HG03095 (cell line): ENCODE results near the gene IRF2BP1.
A peak's percentile ranks its signal among the peaks of the same experiment; 100 is the strongest.

Source experiments
- ATAC-seq: cut with Tn5 transposase; IDR thresholded peaks from one replicate; pipeline ENCODE4 v1.9.1; 2021; ENCODE audit warnings: moderate library complexity; ENCODE audit not compliant: unreplicated experiment

The IRF2BP1 gene

DNA sequence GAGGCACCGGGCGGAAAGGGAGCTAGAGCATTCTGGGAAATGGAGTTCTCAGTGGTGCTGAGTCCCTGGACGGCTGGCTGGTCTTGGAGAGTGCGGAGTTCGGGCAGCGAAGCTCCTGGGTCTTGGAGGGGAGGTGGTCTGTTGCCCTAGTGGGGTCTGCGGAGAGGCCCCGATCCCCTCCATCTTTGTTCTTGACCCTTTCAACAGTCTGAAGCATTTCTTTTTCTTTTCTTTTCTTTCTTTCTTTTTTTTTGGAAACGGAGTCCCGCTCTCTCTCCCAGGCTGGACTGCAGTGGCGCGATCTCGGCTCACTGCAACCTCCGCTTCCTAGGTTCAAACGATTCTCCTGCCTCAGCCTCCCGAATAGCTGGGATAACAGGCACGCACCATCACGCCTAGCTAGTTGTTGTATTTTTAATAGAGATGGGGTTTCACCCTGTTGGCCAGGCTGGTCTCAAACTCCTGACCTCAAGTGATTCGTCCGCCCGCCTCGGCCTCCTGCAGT, 22.6 kb downstream of the IRF2BP1 start:
- ATAC-seq: no peak

- ATAC-seq: peak; percentile 85
Measured at GRCh38 chr19:45862564-45863334, 23.2 kb downstream of the IRF2BP1 start, which contains the start of gene SYMPK. SYMPK (minus strand) TSS chr19:45863147; CDS start chr19:45854495, 8,652 bp downstream.

GRCh38 chr19:45862271-45862563, 23.7 kb downstream of the IRF2BP1 start:
- no peak for ATAC-seq

DNA sequence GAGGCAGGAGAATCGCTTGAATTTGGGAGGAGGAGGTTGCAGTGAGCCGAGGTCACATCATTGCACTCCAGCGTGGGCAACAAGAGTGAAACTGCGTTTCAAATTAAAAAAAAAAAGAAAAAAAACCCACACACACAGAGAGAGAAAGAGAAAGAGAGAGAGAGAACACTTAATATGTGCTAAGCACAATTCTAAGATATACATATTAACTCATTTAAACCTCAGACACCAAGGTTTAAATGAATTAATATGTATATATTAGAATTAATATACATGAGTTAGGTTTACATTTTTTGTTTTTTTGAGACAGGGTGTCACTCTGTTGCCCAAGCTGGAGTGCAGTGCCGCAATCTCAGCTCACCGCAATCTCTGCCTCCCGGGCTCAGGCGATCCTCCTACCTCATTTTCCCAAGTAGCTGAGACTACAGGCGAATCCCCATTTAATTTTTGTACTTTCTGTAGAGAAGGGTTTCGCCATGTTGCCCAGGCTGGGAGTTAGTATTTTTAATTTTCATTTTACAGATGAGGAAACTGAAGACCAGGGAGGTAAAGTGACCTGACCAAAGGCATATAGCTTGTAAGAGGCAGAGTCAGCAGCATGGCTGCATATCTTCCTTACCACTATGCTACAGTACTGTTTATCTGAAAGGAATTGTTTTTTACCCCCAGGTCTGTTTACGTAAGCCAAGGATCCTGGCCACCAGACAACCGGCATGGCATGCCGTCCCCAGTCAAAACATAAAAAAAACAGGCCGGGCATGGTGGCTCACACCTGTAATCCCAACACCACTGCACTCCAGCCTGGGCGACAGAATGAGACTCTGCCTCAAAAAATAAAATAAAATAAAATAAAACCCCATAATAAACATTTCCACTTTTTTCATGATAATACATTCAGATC, 25.3 kb downstream of the IRF2BP1 start:
- no peak for ATAC-seq

GRCh38 chr19:45854167-45854778, 31.7 kb downstream of the IRF2BP1 start:
- no peak for ATAC-seq

- no peak for ATAC-seq
Measured at GRCh38 chr19:45852983-45853382, 33.0 kb downstream of the IRF2BP1 start.

DNA sequence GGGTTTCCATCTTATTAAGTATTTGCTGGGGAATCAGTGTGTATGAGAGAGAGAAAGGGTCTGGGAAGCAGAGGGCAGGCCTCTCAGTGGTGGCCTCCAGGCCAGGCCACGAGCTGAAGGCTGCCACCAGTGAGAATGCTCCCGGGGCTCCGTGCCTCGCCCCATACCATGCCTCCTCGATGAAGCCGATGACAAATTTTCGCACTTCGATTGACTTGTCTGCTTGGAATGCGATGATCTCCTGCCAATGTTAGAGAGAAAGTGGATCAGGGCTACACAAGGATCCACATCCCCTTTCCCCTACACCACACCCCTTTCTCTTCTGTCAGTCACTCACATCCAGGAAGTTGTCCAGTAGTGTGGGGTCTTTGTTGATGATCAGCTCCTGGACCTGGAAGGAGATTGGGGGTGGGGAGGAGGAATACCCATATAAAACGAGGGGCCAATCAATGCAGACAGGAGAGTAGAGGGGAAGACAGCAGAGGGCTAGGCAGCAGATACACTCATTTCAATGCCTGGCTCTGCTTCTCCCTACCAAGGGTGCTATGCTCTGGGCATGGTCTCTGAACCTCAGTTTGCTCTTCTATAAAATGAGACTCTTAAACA, 33.7 kb downstream of the IRF2BP1 start:
- no peak for ATAC-seq

GRCh38 chr19:45848922-45849321, 37.0 kb downstream of the IRF2BP1 start:
- no peak for ATAC-seq

GRCh38 chr19:45847663-45848062, 38.3 kb downstream of the IRF2BP1 start:
- ATAC-seq: no peak

GRCh38 chr19:45842198-45842597, 43.7 kb downstream of the IRF2BP1 start:
- ATAC-seq: no peak

DNA sequence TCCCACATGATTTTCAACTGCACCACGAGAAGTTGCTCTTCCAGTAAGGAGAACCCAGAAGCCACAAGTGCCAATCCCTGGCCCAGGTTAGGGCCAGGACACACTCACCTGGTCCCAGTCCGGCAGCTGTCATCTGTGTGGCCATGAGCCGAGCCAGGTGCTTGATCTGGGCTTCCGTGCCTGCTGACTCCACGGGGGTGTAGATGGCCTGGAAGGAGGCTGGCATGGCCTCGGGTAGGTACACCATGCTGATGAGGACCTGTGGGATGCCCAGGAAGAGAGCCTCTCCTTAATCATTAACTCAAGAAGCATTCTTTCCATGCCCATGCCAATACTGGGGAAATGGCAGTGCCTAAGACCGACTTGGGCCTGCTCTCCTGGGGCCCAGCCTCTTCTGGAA, 51.0 kb downstream of the IRF2BP1 start:
- no peak for ATAC-seq
